Measurements from ENCODE around the gene PLEKHA5. TPM values are rescaled to one million over a fixed set of nuclear protein-coding genes. Genes with fewer than 3 reads are reported as not detected.
"Not testable (repeated sequence)": the region's sequence is repeated elsewhere in the genome, so short reads cannot be mapped to it uniquely, and the experiment has no call there.

Gene PLEKHA5
- total RNA-seq, 1 donor from 2014 or later, result 11.7 TPM

GRCh38 chr12:19397534-19397933 lies 268.0 kb downstream of the PLEKHA5 start:
- no peak for DNase-seq (ENCODE audit: extremely low read depth, low read depth, low spot score)

DNA sequence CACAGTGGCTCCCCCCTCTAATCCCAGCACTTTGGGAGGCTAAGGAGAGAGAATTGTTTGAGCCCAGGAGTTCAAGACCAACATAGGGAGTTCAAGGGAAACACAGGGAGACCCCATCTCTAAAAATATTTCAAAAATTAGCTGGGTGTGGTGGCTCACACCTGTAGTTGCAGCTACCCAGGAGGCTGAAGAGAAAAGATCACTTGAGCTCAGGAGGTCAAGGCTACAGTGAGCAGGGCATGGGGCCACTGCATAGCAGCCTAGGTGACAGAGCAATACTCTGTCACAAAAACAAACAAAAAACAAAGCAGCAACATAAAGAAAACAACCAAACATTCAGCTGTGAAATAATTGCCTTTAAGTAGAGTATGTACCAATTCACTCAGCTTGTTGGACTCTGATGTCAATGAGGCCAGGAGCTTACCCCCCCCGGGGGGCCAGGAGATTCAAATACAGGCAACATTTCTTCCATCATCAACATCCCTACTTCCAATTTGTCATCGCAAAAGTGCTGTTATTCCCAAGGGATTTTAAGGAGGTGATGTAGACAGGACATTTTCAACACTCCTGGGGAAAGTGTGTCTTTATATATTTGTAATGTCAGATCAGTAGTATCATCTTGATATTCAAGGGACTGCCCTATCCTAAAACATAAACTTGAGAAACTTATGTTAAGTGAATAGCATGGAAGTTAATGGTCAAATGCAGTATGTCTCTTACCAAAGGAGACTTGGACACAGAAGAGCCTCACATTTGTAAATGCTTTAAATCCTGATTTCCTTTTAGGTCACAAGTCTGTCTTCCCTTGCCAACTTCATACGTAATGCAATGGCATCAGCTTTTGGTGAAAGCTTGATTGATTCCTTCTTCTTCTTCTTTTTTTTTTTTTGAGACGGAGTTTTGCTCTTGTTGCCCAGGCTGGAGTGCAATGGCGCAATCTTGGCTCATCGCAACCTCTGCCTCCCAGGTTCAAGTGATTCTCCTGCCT lies 269.1 kb downstream of the PLEKHA5 start:
- DNase-seq (ENCODE audit: extremely low read depth, low read depth, low spot score), result no peak

GRCh38 chr12:19400649-19401285 lies 271.2 kb downstream of the PLEKHA5 start:
- DNase-seq (ENCODE audit: extremely low read depth, low read depth, low spot score), result not testable (repeated sequence)

- no peak for DNase-seq (ENCODE audit: extremely low read depth, low read depth, low spot score)
Measured at GRCh38 chr12:19402211-19402610, 272.7 kb downstream of the PLEKHA5 start.

DNA sequence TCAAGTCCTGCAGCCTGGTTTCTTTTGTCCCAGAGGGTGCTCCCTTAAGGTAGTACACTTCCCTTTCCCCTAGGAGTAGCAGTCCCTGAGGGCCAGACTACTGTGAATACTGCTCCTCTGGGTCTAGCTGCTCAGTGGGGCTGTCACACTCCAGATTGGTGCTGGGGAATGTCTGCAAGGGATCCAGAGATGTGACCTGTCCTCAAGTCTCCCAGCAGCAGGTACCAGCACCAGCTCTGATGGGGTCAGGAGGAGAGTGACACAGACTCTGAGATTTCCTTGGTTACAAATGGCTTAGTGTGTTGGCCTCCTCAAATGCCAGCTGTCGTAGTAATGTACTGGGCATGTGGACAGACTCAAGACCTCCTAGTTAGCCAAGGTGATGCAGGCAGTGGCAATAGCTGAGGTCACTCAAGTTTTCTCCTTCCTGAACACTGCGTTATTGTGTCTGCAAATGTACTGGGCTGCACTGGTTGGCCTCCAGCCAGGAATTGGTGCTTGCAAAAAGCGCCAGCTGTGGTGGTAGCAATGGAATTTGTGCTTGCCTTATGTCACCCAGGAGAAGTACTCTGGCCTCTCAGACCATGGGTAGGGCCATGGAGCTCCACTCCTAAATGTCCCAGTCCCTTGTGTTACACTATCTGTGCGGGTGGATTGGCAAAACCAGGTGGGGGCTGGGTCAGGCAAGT lies 273.4 kb downstream of the PLEKHA5 start:
- DNase-seq (ENCODE audit: extremely low read depth, low read depth, low spot score), result peak; percentile 29

- no peak for DNase-seq (ENCODE audit: extremely low read depth, low read depth, low spot score)
Measured at GRCh38 chr12:19404242-19404880, 274.8 kb downstream of the PLEKHA5 start.

DNA sequence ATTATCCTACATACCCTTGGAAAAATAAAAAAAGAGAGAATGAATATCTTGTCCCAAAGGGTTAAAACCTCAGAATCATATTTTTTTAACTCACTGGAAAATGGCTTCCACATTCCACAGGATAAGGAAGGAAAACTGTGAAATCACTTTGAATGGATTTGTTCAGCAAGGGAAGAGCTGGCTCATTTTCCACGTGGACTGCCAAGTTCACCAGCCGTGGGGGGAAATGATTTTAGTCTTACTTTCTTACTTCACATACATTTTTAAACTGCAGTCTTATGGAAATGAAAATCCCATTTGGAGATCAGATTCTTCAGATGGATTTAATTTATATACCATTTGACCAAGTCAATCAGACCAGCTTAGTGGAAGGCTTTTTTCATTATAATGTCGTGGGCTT lies 279.8 kb downstream of the PLEKHA5 start:
- no peak for DNase-seq (ENCODE audit: extremely low read depth, low read depth, low spot score)

- no peak for DNase-seq (ENCODE audit: extremely low read depth, low read depth, low spot score)
Measured at GRCh38 chr12:19410211-19410610, 280.7 kb downstream of the PLEKHA5 start.

GRCh38 chr12:19410629-19411185 lies 281.2 kb downstream of the PLEKHA5 start:
- DNase-seq (ENCODE audit: extremely low read depth, low read depth, low spot score), result no peak

GRCh38 chr12:19411234-19412204 lies 282.0 kb downstream of the PLEKHA5 start:
- DNase-seq (ENCODE audit: extremely low read depth, low read depth, low spot score), result no peak

GRCh38 chr12:19412844-19413243 lies 283.3 kb downstream of the PLEKHA5 start:
- no peak for DNase-seq (ENCODE audit: extremely low read depth, low read depth, low spot score)

- not testable (repeated sequence) for DNase-seq (ENCODE audit: extremely low read depth, low read depth, low spot score)
Measured at GRCh38 chr12:19413582-19413981, 284.0 kb downstream of the PLEKHA5 start.

DNA sequence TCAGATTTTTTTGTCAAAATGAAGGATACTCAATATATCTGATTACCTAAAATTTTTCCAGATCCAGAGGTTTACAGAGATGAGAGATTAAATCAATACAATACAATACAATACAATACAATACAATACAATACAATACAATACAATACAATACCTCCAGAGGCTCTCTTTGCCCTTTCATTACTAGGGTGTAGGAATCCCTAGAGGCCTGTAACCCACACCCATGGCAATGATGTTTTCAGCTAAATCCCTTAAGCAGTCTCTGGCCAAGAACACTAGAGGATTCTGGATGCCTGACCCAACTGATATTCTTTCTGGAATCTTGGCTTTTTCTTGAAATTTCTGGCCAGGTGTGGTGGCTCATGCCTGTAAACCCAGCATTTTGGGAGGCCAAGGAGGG lies 286.0 kb downstream of the PLEKHA5 start:
- DNase-seq (ENCODE audit: extremely low read depth, low read depth, low spot score), result no peak

DNA sequence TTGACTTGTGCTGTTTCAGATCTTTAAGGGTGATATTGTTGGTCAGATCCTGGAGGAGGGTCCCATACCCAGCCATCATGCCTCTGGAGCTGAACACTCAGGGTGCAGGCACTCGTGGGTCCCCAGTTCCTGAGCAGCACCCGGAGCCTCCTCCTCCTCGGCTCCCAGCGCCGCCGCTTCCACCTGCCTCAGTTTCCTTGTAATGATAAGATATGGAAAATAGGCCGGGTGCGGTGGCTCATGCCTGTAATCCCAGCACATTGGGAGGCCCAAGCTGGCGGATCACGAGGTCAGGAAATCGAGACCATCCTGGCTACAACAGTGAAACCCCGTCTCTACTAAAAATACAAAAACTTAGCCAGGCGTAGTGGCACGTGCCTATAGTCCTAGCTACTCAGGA lies 289.6 kb downstream of the PLEKHA5 start:
- DNase-seq (ENCODE audit: extremely low read depth, low read depth, low spot score), result no peak

- DNase-seq (ENCODE audit: extremely low read depth, low read depth, low spot score), result no peak
Measured at GRCh38 chr12:19421503-19422282, 292.2 kb downstream of the PLEKHA5 start.

DNA sequence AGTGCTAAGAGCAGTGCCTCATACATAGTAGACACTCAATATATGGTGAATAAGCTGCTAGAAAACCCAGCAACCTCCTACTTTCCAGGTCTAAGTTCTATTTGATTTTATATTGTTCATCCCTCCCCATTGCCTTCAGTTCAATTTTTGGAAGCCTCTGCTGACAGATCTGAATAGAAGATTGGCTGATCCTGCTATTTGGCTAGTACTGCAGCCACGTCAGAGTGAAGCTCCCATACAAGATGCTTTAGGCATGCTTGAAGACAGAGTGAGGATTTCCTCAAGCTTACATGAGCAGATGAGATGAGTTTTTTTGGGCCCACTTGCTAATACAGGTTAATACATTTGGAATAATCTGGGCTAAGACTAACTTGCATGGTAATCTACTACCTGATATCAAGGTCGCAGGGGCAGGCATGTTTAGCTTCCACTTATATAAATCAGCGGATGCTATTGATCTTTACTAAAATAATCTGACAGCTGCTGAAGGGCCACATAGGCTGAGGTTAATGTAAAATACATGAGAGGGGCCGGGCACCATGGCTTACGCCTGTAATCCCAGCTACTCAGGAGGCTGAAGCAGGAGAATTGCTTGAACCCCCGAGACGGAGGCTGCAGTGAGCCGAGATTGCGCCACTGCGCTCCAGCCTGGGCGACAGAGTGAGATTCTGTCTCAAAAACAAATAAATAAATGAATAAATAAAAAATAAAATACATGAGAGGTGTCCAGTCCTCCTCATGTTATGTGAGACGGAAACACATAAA lies 293.8 kb downstream of the PLEKHA5 start:
- DNase-seq (ENCODE audit: extremely low read depth, low read depth, low spot score), result no peak

Measured in glomerular endothelial cell (primary cell).